WERI-Rb-1 (cell line): ENCODE results near the gene CABP4.
"Not testable (repeated sequence)": the region's sequence is repeated elsewhere in the genome, so short reads cannot be mapped to it uniquely, and the experiment has no call there.

Source experiments
- DNase-seq: peaks from one replicate; pipeline ENCODE4 v3.0.0-alpha.2; 2020
- H3K27ac ChIP-seq: fragments of 250-450 bp; sonication (Bioruptor Pico); 2 replicates; pipeline ENCODE4 v1.5.1; 2020; ENCODE audit warnings: mild to moderate bottlenecking, moderate library complexity
- H3K27me3 ChIP-seq: fragments of 250-450 bp; sonication (Bioruptor Pico); 2 replicates; pipeline ENCODE4 v1.5.1; 2021; ENCODE audit warnings: mild to moderate bottlenecking, low read depth, moderate library complexity; ENCODE audit not compliant: insufficient read depth, severe bottlenecking
- H3K36me3 ChIP-seq: fragments of 250-450 bp; sonication (Bioruptor Pico); 2 replicates; pipeline ENCODE4 v1.5.1; 2020; ENCODE audit warnings: mild to moderate bottlenecking, moderate library complexity
- H3K4me3 ChIP-seq: 2 replicates; pipeline ENCODE4 v1.5.1; 2011; ENCODE audit warnings: low read depth, mild to moderate bottlenecking, control low read depth, low read length
- H3K9me3 ChIP-seq: fragments of 250-450 bp; sonication (Bioruptor Pico); 2 replicates; pipeline ENCODE4 v1.5.1; 2021; ENCODE audit warnings: mild to moderate bottlenecking, moderate library complexity; ENCODE audit not compliant: severe bottlenecking
- TF ChIP-seq, protein P1 (sequence below): IDR thresholded peaks from 2 replicates; pipeline ENCODE4 v1.5.1; 2011; ENCODE audit warnings: low read depth, mild to moderate bottlenecking, control low read depth, inconsistent platforms, low read length

Gene CABP4

GRCh38 chr11:67464411-67465188, 9.4 kb downstream of the CABP4 start:
- Histone ChIP-seq H3K9me3 (no peaks in the 10 kb centered on the region), H3K36me3 (no peaks in the 10 kb centered on the region), H3K27ac (no peak overlapping the region), H3K4me3 (no peak overlapping the region), H3K27me3 (no peaks in the 10 kb centered on the region)
- no peak for DNase-seq
- TF ChIP-seq, protein P1, sequence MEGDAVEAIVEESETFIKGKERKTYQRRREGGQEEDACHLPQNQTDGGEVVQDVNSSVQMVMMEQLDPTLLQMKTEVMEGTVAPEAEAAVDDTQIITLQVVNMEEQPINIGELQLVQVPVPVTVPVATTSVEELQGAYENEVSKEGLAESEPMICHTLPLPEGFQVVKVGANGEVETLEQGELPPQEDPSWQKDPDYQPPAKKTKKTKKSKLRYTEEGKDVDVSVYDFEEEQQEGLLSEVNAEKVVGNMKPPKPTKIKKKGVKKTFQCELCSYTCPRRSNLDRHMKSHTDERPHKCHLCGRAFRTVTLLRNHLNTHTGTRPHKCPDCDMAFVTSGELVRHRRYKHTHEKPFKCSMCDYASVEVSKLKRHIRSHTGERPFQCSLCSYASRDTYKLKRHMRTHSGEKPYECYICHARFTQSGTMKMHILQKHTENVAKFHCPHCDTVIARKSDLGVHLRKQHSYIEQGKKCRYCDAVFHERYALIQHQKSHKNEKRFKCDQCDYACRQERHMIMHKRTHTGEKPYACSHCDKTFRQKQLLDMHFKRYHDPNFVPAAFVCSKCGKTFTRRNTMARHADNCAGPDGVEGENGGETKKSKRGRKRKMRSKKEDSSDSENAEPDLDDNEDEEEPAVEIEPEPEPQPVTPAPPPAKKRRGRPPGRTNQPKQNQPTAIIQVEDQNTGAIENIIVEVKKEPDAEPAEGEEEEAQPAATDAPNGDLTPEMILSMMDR, result no peak

- no peak for DNase-seq
- Histone ChIP-seq H3K27ac (no peak overlapping the region), H3K9me3 (no peaks in the 10 kb centered on the region), H3K36me3 (no peaks in the 10 kb centered on the region), H3K27me3 (no peaks in the 10 kb centered on the region), H3K4me3 (no peak overlapping the region)
- TF ChIP-seq, protein P1, result no peak
Measured at GRCh38 chr11:67465189-67465510, 10.0 kb downstream of the CABP4 start.

DNA sequence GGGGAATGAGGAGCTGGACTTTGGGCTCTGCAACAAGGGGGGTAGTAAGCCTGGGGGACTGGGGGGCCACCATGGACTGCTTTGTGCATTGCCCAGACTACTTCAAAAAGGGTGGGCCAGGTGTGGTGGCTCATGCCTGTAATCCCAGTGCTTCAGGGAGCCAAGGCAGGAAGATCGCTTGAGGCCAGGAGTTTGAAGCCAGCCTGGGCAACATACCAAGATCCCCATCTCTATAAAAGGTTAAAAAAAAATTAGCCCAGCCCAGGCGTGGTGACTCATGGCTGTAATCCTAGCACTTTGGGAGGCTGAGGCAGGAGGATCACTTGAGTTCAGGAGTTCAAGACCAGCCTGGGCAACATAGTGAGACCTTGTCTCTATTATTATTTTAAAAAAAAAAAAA, 10.4 kb downstream of the CABP4 start:
- H3K4me3 ChIP-seq, H3K27ac ChIP-seq, H3K27me3 ChIP-seq, DNase-seq, H3K9me3 ChIP-seq, H3K36me3 ChIP-seq: not testable (repeated sequence)

GRCh38 chr11:67466367-67466766, 11.2 kb downstream of the CABP4 start:
- no peak overlapping the region for H3K27ac ChIP-seq
- H3K9me3 ChIP-seq, result no peaks in the 10 kb centered on the region
- DNase-seq, result no peak
- TF ChIP-seq, protein P1, result no peak
- no peaks in the 10 kb centered on the region for H3K27me3 ChIP-seq
- H3K4me3 ChIP-seq, result no peak overlapping the region
- H3K36me3 ChIP-seq, result no peaks in the 10 kb centered on the region

- TF ChIP-seq, protein P1, result no peak
- no peak overlapping the region for H3K4me3 ChIP-seq
- DNase-seq, result no peak
Measured at GRCh38 chr11:67466962-67467771, 12.0 kb downstream of the CABP4 start.

DNA sequence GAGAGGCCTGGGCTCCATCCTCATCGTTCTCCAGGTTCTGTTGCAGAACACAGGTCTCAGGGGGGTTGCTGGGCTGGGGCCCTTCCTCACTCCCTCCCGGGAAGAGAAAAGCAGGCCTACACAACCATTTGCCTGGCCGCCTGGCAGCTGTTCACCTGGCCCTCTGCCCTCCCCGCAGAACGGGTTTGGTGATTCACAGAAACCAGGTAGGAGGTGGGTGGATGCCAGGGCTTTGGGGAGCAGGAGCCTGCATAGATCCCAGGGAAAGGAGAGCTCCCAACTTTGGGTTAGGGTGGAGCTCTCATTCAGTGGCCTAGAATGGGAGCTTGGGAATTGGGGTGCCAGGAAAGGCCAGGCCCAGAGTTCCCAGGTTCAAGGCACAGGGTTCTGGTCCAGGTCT, 12.9 kb downstream of the CABP4 start:
- no peak for DNase-seq
- Histone ChIP-seq H3K9me3 (no peaks in the 10 kb centered on the region), H3K27me3 (no peaks in the 10 kb centered on the region), H3K27ac (no peak overlapping the region), H3K4me3 (peak overlapping the region; percentile 73), H3K36me3 (no peaks in the 10 kb centered on the region)
- TF ChIP-seq, protein P1, result no peak

More at GRCh38 chr11:67466962-67467771, 12.0 kb downstream of the CABP4 start:
- no peaks in the 10 kb centered on the region for H3K9me3 ChIP-seq
- no peak overlapping the region for H3K27ac ChIP-seq
- H3K36me3 ChIP-seq, result no peaks in the 10 kb centered on the region
- no peaks in the 10 kb centered on the region for H3K27me3 ChIP-seq
